ENCODE data around the gene CAVIN2.

- TF ChIP-seq CTCF (IDR thresholded peaks at IDR 0.05; ENCODE audit: low read depth, low read length, poor library complexity, severe bottlenecking) (no peak), EZH2phosphoT487 (IDR thresholded peaks at IDR 0.05; ENCODE audit: borderline replicate concordance, low read length) (no peak)
These were observed 11.0 kb upstream of the CAVIN2 start for GRCh38 chr2:191857886-191858285.
